ENCODE data around the gene SSR1.

GRCh38 chr6:7242835-7243178, 70.2 kb downstream of the SSR1 start:
- TF ChIP-seq, protein P1, sequence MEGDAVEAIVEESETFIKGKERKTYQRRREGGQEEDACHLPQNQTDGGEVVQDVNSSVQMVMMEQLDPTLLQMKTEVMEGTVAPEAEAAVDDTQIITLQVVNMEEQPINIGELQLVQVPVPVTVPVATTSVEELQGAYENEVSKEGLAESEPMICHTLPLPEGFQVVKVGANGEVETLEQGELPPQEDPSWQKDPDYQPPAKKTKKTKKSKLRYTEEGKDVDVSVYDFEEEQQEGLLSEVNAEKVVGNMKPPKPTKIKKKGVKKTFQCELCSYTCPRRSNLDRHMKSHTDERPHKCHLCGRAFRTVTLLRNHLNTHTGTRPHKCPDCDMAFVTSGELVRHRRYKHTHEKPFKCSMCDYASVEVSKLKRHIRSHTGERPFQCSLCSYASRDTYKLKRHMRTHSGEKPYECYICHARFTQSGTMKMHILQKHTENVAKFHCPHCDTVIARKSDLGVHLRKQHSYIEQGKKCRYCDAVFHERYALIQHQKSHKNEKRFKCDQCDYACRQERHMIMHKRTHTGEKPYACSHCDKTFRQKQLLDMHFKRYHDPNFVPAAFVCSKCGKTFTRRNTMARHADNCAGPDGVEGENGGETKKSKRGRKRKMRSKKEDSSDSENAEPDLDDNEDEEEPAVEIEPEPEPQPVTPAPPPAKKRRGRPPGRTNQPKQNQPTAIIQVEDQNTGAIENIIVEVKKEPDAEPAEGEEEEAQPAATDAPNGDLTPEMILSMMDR (conservative IDR thresholded peaks at IDR 0.05 in 1 of 2, IDR thresholded peaks at IDR 0.05 in 1 of 2; ENCODE audit: low read depth in 1 of 2, low read length in 2 of 2), result no peak
- TF ChIP-seq EZH2 (IDR thresholded peaks at IDR 0.05; ENCODE audit: low read length, missing control alignments), result no peak
